CD14-positive monocyte (primary cell): Measurements from ENCODE around the gene RNF151. TPM values are rescaled to one million over a fixed set of nuclear protein-coding genes. Genes with fewer than 3 reads are reported as not detected.

ENCODE experiments used
- DNase-seq, 3 donors: peaks; one replicate each; pipeline ENCODE4 v3.0.0-alpha.2; 2011 to 2022
- H2AFZ ChIP-seq: 2 replicates; pipeline ENCODE4 v1.6.0; 2012; ENCODE audit warnings: mild to moderate bottlenecking, low read depth, low read length, inconsistent platforms; ENCODE audit not compliant: insufficient read depth, poor library complexity, severe bottlenecking
- H3K27ac ChIP-seq, 2 donors: 1 replicate in 1 of 2; 2 replicates in 1 of 2; pipeline ENCODE4 v1.5.1; 2012 to 2013; ENCODE audit warnings: low read length in 2 of 2, control low read depth in 1 of 2, inconsistent platforms in 1 of 2, low read depth in 1 of 2, mild to moderate bottlenecking in 1 of 2
- H3K27me3 ChIP-seq, 2 donors: one replicate each; pipeline versions ENCODE4 v1.6.0 to v1.6.1; 2011 to 2013; ENCODE audit warnings: low read length in 2 of 2; ENCODE audit not compliant: control insufficient read depth in 2 of 2, insufficient read depth in 2 of 2
- H3K36me3 ChIP-seq, 2 donors: replicated peaks in 1 of 2; 1 replicate in 1 of 2; 2 replicates in 1 of 2; pipeline versions ENCODE4 v1.5.1 to v1.6.1; 2012 to 2013; ENCODE audit warnings: low read length in 2 of 2, control low read depth in 1 of 2, inconsistent platforms in 1 of 2, mild to moderate bottlenecking in 1 of 2; ENCODE audit not compliant: insufficient read depth in 2 of 2, control insufficient read depth in 1 of 2
- H3K4me1 ChIP-seq, 2 donors: 1 replicate in 1 of 2; 2 replicates in 1 of 2; pipeline versions ENCODE4 v1.5.1 to v1.6.1; 2012 to 2013; ENCODE audit warnings: low read length in 2 of 2, control low read depth in 1 of 2, inconsistent platforms in 1 of 2, mild to moderate bottlenecking in 1 of 2, moderate library complexity in 1 of 2; ENCODE audit not compliant: insufficient read depth in 2 of 2, control insufficient read depth in 1 of 2
- H3K4me2 ChIP-seq: replicated peaks from 2 replicates; pipeline ENCODE3; 2012; ENCODE audit warnings: low read length, moderate library complexity, mild to moderate bottlenecking; ENCODE audit not compliant: poor library complexity, severe bottlenecking; ENCODE audit errors: extremely low read depth
- H3K4me3 ChIP-seq, 3 experiments: fragments of 200-600 bp in 1 of 3; sonication (generic) in 1 of 3; replicated peaks in 1 of 3; 1 replicate in 2 of 3; 2 replicates in 1 of 3; pipeline ENCODE4 v1.5.1; 2011 to 2013; ENCODE audit warnings: low read length in 3 of 3, mild to moderate bottlenecking in 3 of 3, control low read depth in 2 of 3, low read depth in 2 of 3, inconsistent platforms in 1 of 3, moderate library complexity in 1 of 3
- H3K79me2 ChIP-seq: 2 replicates; pipeline ENCODE4 v1.6.0; 2012; ENCODE audit warnings: mild to moderate bottlenecking, control low read depth, inconsistent platforms, low read length, moderate library complexity; ENCODE audit not compliant: insufficient read depth
- H3K9ac ChIP-seq: 2 replicates; pipeline ENCODE4 v1.6.0; 2017; ENCODE audit warnings: low read length, mild to moderate bottlenecking; ENCODE audit not compliant: insufficient read depth, poor library complexity, severe bottlenecking
- H3K9me3 ChIP-seq, 2 donors: replicated peaks in 1 of 2; 1 replicate in 1 of 2; 2 replicates in 1 of 2; pipeline versions ENCODE4 v1.5.1 to v1.6.1; 2012 to 2013; ENCODE audit warnings: low read length in 2 of 2, control low read depth in 1 of 2; ENCODE audit not compliant: control insufficient read depth in 1 of 2, insufficient read depth in 1 of 2
- H4K20me1 ChIP-seq: 2 replicates; pipeline ENCODE4 v1.6.0; 2012; ENCODE audit warnings: mild to moderate bottlenecking, low read length, control low read depth, moderate library complexity; ENCODE audit not compliant: insufficient read depth
- H3K27ac Mint-ChIP-seq, 7 donors: one replicate each; pipeline ENCODE4 v1.8.0; 2020; ENCODE audit warnings: mild to moderate bottlenecking in 7 of 7, mixed read lengths in 7 of 7, moderate library complexity in 6 of 7, inconsistent platforms in 2 of 7
- H3K27me3 Mint-ChIP-seq, 3 donors: one replicate each; pipeline ENCODE4 v1.8.0; 2021 to 2022; ENCODE audit warnings: low read depth in 3 of 3, mild to moderate bottlenecking in 3 of 3, mixed read lengths in 3 of 3, moderate library complexity in 3 of 3, inconsistent platforms in 1 of 3
- H3K36me3 Mint-ChIP-seq, 2 donors: one replicate each; pipeline ENCODE4 v1.8.0; 2020; ENCODE audit warnings: mixed read lengths in 2 of 2, inconsistent platforms in 1 of 2, mild to moderate bottlenecking in 1 of 2
- H3K4me1 Mint-ChIP-seq: one replicate; pipeline ENCODE4 v1.8.0; 2020; ENCODE audit warnings: mild to moderate bottlenecking, mixed read lengths
- H3K4me3 Mint-ChIP-seq, 2 donors: one replicate each; pipeline ENCODE4 v1.8.0; 2020; ENCODE audit warnings: mild to moderate bottlenecking in 2 of 2, mixed read lengths in 2 of 2, moderate library complexity in 1 of 2
- H3K9me3 Mint-ChIP-seq, 7 donors: one replicate each; pipeline ENCODE4 v1.8.0; 2020 to 2022; ENCODE audit warnings: mixed read lengths in 7 of 7, mild to moderate bottlenecking in 6 of 7, moderate library complexity in 6 of 7, inconsistent platforms in 2 of 7
- CTCF ChIP-seq: fragments of 200-600 bp; IDR thresholded peaks from one replicate; pipeline ENCODE4 v1.8.0; 2022; ENCODE audit warnings: antibody characterized with exemption, mild to moderate bottlenecking
- WGBS: methylation state at CpG from one replicate; pipeline ENCODE4 v1.1.5; 2013; ENCODE audit warnings: missing lambda C conversion rate; ENCODE audit not compliant: insufficient coverage; 5-methylcytosine and 5-hydroxymethylcytosine counted together
- intact Hi-C, 2 donors: fragments of 100-400 bp; cut with micrococcal nuclease; formaldehyde crosslinking; loops; one replicate each; pipeline versions ENCODE4 v1.15.0 to v1.15.1; 2023
- polyA plus RNA-seq, 3 donors: library from polyadenylated mRNA; depleted of rRNA in 1 of 3; unstranded in 2 of 3; stranded (reverse) in 1 of 3; fragments of 300-500 nt in 2 of 3; fragments of >200 nt in 1 of 3; fragmentation: Illumina TruSeq in 2 of 3; gene quantifications; 1 replicate in 2 of 3; 2 replicates in 1 of 3; pipeline ENCODE4 v1.2.3, GENCODE V29; 2012 to 2021

The RNF151 gene
- polyA plus RNA-seq, 3 donors, result not detected

- H3K27me3 ChIP-seq, result peaks cover 30 to 48% of the 10 kb centered on the region in 2 donors
- H3K79me2 ChIP-seq, result no peaks in the 10 kb centered on the region
- no peak overlapping the region for H3K27ac Mint-ChIP-seq
- peaks cover 14% of the 10 kb centered on the region for H3K4me1 Mint-ChIP-seq
- H2AFZ ChIP-seq, result no peak overlapping the region
- H3K9me3 Mint-ChIP-seq, result peaks cover 0 to 12% (median 5%) of the 10 kb centered on the region in 7 donors
- H3K9me3 ChIP-seq, result peaks cover 0 to 17% of the 10 kb centered on the region in 2 donors
- H3K27me3 Mint-ChIP-seq, result peaks cover 46 to 63% (median 52%) of the 10 kb centered on the region in 3 donors
- peaks cover 33 to 36% of the 10 kb centered on the region in 2 donors for H3K36me3 ChIP-seq
- H4K20me1 ChIP-seq, result peaks cover 8% of the 10 kb centered on the region
- 8% methylated on average over 44 of the region's 53 CpGs for WGBS
- H3K9ac ChIP-seq, result no peak overlapping the region
- intact Hi-C loops, result no loop called here
- H3K4me3 ChIP-seq, result no peak overlapping the region
- H3K36me3 Mint-ChIP-seq, result peaks cover 37 to 43% of the 10 kb centered on the region in 2 donors
- H3K27ac ChIP-seq, result no peak overlapping the region
- no peak for TF ChIP-seq CTCF
- no peak overlapping the region for H3K4me2 ChIP-seq
- no peak for DNase-seq
- H3K4me3 Mint-ChIP-seq, result peak overlapping the region in 1 of 2 donors; percentile 89
- peaks cover 17 to 24% of the 10 kb centered on the region in 2 donors for H3K4me1 ChIP-seq
Measured at GRCh38 chr16:1980030-1980769, 13.5 kb downstream of the RNF151 start.

GRCh38 chr16:1980770-1981087 lies 14.1 kb downstream of the RNF151 start:
- Histone ChIP-seq H2AFZ (no peak overlapping the region), H3K79me2 (no peaks in the 10 kb centered on the region), H4K20me1 (peaks cover 8% of the 10 kb centered on the region), H3K4me1 (peaks cover 20 to 28% of the 10 kb centered on the region in 2 donors), H3K27me3 (peaks cover 30 to 48% of the 10 kb centered on the region in 2 donors), H3K9me3 (peaks cover 0 to 17% of the 10 kb centered on the region in 2 donors), H3K36me3 (peaks cover 31 to 35% of the 10 kb centered on the region in 2 donors), H3K4me3 (no peak overlapping the region), H3K4me2 (no peak overlapping the region), H3K9ac (no peak overlapping the region), H3K27ac (no peak overlapping the region)
- Mint-ChIP-seq H3K27ac (peak overlapping the region in 1 of 7 donors; percentile 81), H3K36me3 (peaks cover 33 to 41% of the 10 kb centered on the region in 2 donors), H3K9me3 (peaks cover 0 to 12% (median 5%) of the 10 kb centered on the region in 7 donors), H3K4me3 (peak overlapping the region in 1 of 2 donors; percentile 89), H3K27me3 (peaks cover 46 to 63% (median 52%) of the 10 kb centered on the region in 3 donors), H3K4me1 (peaks cover 18% of the 10 kb centered on the region)
- DNase-seq, result no peak
- WGBS, result 32% methylated on average over 16 of the region's 16 CpGs
- TF ChIP-seq CTCF, result no peak
- intact Hi-C loops, result no loop called here
